GM18861 (cell line): Measurements from ENCODE around the gene SCGB2B2.
"Not testable (repeated sequence)": the region's sequence is repeated elsewhere in the genome, so short reads cannot be mapped to it uniquely, and the experiment has no call there.

Experiments used
- ATAC-seq: cut with Tn5 transposase; IDR thresholded peaks from one replicate; pipeline ENCODE4 v1.9.1; 2021; ENCODE audit not compliant: unreplicated experiment

Gene SCGB2B2

GRCh38 chr19:34669305-34669704, 7.7 kb downstream of the SCGB2B2 start:
- ATAC-seq: no peak

DNA sequence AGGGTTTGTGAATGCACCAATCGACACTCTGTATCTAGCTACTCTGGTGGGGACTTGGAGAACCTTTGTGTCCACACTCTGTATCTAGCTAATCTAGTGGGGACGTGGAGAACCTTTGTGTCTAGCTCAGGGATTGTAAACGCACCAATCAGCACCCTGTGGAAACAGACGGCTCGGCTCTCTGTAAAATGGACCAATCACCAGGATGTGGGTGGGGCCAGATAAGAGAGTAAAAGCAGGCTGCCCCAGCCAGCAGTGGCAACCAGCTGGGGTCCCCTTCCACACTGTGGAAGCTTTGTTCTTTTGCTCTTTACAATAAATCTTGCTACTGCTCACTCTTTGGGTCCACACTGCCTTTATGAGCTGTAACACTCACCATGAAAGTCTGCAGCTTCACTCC, 8.3 kb downstream of the SCGB2B2 start:
- not testable (repeated sequence) for ATAC-seq

- not testable (repeated sequence) for ATAC-seq
These were observed 8.8 kb downstream of the SCGB2B2 start for GRCh38 chr19:34668077-34668689.

DNA sequence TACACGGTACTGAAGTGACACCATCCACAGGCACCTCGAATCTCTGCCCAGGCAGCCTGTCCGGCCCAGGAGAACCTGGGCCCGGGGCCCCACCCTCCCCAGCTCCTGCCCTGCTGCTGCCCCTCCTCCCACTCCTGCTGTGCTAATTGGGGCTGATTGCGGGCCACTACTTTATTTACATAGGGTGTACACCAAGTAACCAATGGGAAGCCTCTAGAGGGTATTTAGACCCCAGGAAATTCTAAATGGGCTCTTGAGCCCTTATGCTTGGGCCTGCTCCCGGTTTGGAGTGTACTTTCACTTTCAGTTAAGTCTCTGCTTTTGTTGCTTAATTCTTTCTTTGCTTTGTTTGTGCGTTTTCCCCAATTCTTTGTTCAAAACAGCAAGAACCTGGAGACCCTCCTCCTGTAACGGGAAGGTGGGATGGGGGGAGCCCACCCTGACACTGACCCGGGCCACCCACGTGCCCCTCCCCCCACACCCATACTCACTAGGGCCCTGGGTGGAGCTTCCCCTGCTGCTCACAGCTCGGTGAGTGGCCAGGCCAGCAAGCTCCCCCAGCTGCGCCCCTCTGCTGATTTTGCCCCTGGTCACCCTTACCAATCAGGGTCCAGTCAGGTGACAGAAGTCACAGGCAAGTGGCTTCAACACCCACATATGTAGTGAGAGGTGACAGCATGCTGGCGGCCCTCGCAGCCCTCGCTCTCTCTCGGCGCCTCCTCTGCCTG, 9.4 kb downstream of the SCGB2B2 start:
- ATAC-seq: no peak

GRCh38 chr19:34666958-34667265, 10.0 kb downstream of the SCGB2B2 start:
- no peak for ATAC-seq

- ATAC-seq: no peak
These were observed 10.6 kb downstream of the SCGB2B2 start for GRCh38 chr19:34666200-34666957.

DNA sequence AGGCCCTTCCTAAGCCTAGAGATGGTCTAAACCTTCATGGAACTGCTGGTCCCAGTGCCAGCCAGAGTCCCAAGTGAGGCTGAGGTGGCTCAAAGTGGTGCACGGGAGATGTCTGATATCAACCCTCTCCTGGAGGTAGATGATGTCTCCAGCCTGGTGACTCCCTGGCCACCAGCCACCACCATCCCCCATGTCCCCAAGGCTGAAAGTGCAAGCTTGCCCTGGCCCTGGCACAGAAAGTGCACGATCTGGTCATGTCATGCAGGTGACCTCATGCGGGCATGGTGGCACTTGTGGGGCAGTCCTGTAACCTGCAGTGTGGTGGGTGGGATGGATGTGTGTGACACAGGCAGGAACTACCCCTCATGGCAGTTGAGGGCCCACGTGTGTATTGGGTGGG, 11.7 kb downstream of the SCGB2B2 start:
- ATAC-seq: not testable (repeated sequence)

GRCh38 chr19:34664870-34665269, 12.1 kb downstream of the SCGB2B2 start:
- no peak for ATAC-seq

- ATAC-seq: no peak
These were observed 12.8 kb downstream of the SCGB2B2 start for GRCh38 chr19:34664168-34664567.

GRCh38 chr19:34662919-34663318, 14.0 kb downstream of the SCGB2B2 start:
- ATAC-seq: no peak

GRCh38 chr19:34661357-34661756, 15.6 kb downstream of the SCGB2B2 start:
- ATAC-seq: no peak

- no peak for ATAC-seq
These were observed 21.3 kb downstream of the SCGB2B2 start for GRCh38 chr19:34655651-34656050.

- ATAC-seq: no peak
These were observed 22.2 kb downstream of the SCGB2B2 start for GRCh38 chr19:34654796-34655195.

- ATAC-seq: no peak
These were observed 25.2 kb downstream of the SCGB2B2 start for GRCh38 chr19:34651747-34652146.

GRCh38 chr19:34649886-34650543, 26.9 kb downstream of the SCGB2B2 start:
- no peak for ATAC-seq

- ATAC-seq: no peak
These were observed 31.4 kb downstream of the SCGB2B2 start for GRCh38 chr19:34645551-34645950.

DNA sequence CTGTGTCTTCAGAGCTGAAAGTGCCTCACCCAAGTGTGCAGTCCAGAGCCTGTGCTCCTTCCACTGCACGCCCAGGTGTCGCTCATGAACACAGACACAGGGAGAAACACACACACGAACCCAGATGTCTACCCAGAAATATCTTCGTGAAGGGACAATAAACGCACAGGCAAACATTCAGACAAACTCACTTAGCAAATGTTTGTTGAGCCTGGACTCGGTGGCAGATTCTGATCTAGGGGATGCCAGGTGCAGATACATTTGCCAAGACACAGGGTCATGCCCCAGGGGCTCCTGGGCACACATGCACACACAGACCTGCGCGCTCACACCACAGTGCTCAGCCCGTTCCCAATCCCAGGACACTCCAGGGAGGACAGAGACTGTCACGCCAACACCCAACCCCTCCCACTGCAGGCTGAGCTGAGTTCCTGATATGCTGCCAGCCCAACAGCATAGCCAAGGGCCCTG, 31.9 kb downstream of the SCGB2B2 start:
- ATAC-seq: no peak

- ATAC-seq: no peak
These were observed 34.7 kb downstream of the SCGB2B2 start for GRCh38 chr19:34642241-34642640.

- no peak for ATAC-seq
These were observed 37.4 kb downstream of the SCGB2B2 start for GRCh38 chr19:34639491-34640085.

DNA sequence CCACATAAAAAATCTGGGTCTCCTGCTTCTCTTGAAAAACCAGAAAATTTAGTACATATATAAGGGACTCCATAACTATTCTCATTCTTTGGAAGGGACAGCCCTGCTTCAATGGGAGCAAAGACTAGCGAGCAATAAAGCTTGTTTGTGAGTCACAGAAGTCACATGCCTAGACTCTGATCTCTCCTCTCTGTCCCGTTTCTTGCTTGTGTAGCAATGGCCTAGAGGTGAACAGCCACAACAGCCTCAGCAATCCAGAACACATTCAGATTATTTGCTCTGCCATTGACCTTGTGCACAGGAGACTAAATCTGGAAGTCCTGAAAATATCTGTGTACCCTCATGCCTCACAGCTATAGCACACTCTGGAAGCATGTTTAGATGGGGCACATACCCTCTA, 43.2 kb downstream of the SCGB2B2 start:
- no peak for ATAC-seq
